ENCODE data around the gene C6orf52. TPM values are rescaled to one million over a fixed set of nuclear protein-coding genes. Genes with fewer than 3 reads are reported as not detected.

The C6orf52 gene
- total and polyA plus RNA-seq, 2 of the 13 experiments (the other 11 are each of a cell fraction or from before 2014, with no cell fraction given), result 0.50 to 0.53 TPM

DNA sequence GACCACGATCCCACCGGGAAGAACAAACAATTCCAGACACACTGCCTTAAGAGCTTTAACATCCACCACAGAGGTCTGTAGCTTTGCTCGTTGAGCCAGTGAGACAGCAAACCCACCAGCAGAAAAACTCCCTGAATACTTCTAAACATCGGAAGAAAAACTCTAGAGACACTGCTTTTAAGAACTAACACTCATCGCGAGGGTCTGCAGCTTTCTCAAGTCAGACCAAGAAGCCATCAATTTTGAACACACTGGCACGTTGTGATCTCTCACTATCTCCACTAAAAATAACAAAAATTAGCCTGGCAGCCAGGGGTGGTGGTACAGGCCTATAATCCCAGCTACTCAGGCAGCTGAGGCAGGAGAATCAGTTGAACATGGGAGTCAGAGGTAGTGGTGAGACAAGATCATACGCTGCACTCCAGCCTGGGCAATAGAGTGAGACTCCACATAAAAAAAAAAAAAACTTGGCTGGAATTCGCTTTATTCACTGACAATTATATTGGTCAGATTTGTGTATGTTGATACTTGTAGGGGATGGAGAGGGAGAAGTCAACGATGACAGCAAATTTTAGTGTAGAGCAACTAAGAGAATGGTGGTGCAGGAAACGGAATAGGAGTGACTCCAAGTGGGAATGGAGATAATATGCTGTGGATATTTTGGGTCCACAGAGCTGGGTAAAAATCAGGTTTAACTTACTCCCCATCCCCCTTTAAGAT is 27.6 kb upstream of the C6orf52 start (continued):
- TF ChIP-seq, protein P1, sequence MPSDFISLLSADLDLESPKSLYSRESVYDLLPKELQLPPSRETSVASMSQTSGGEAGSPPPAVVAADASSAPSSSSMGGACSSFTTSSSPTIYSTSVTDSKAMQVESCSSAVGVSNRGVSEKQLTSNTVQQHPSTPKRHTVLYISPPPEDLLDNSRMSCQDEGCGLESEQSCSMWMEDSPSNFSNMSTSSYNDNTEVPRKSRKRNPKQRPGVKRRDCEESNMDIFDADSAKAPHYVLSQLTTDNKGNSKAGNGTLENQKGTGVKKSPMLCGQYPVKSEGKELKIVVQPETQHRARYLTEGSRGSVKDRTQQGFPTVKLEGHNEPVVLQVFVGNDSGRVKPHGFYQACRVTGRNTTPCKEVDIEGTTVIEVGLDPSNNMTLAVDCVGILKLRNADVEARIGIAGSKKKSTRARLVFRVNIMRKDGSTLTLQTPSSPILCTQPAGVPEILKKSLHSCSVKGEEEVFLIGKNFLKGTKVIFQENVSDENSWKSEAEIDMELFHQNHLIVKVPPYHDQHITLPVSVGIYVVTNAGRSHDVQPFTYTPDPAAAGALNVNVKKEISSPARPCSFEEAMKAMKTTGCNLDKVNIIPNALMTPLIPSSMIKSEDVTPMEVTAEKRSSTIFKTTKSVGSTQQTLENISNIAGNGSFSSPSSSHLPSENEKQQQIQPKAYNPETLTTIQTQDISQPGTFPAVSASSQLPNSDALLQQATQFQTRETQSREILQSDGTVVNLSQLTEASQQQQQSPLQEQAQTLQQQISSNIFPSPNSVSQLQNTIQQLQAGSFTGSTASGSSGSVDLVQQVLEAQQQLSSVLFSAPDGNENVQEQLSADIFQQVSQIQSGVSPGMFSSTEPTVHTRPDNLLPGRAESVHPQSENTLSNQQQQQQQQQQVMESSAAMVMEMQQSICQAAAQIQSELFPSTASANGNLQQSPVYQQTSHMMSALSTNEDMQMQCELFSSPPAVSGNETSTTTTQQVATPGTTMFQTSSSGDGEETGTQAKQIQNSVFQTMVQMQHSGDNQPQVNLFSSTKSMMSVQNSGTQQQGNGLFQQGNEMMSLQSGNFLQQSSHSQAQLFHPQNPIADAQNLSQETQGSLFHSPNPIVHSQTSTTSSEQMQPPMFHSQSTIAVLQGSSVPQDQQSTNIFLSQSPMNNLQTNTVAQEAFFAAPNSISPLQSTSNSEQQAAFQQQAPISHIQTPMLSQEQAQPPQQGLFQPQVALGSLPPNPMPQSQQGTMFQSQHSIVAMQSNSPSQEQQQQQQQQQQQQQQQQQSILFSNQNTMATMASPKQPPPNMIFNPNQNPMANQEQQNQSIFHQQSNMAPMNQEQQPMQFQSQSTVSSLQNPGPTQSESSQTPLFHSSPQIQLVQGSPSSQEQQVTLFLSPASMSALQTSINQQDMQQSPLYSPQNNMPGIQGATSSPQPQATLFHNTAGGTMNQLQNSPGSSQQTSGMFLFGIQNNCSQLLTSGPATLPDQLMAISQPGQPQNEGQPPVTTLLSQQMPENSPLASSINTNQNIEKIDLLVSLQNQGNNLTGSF (CRISPR knock-in tag; IDR thresholded peaks at IDR 0.05), result 0 out of 2 replicates have a peak, but pooled peaks have one; percentile 14
- TF ChIP-seq SIX4 (CRISPR knock-in tag; IDR thresholded peaks at IDR 0.05) (0 out of 2 replicates have a peak, but pooled peaks have one; percentile 7), ZNF224 (CRISPR knock-in tag; IDR thresholded peaks at IDR 0.05) (peak; percentile 51; the same call in 1 of the 2 replicates), FOXC1 (CRISPR knock-in tag; IDR thresholded peaks at IDR 0.05; ENCODE audit: borderline replicate concordance) (no peak), MTF1 (CRISPR knock-in tag; IDR thresholded peaks at IDR 0.05) (0 out of 2 replicates have a peak, but pooled peaks have one; percentile 21), ZNF557 (CRISPR knock-in tag; IDR thresholded peaks at IDR 0.05) (0 out of 2 replicates have a peak, but pooled peaks have one; percentile 11), NCOA5 (CRISPR knock-in tag; IDR thresholded peaks at IDR 0.05) (peak; percentile 75), POLR2G (IDR thresholded peaks at IDR 0.05; ENCODE audit: low read depth, low read length) (peak; percentile 82), ZNF121 (CRISPR knock-in tag; IDR thresholded peaks at IDR 0.05) (peak; percentile 79; the same call in 1 of the 2 replicates), ZNF572 (CRISPR knock-in tag; IDR thresholded peaks at IDR 0.05) (0 out of 2 replicates have a peak, but pooled peaks have one; percentile 9), PRDM15 (CRISPR knock-in tag; IDR thresholded peaks at IDR 0.05) (peak; percentile 56; the same call in 1 of the 2 replicates), ZSCAN31 (CRISPR knock-in tag; IDR thresholded peaks at IDR 0.05; ENCODE audit: low read depth) (0 out of 2 replicates have a peak, but pooled peaks have one; percentile 12), PAF1 (CRISPR knock-in tag; IDR thresholded peaks at IDR 0.05) (peak; percentile 57; the same call in 1 of the 2 replicates), BRCA1 (CRISPR knock-in tag; IDR thresholded peaks at IDR 0.05) (no peak), ARNT (IDR thresholded peaks at IDR 0.05) (no peak), EEA1 (CRISPR knock-in tag; IDR thresholded peaks at IDR 0.05; ENCODE audit: borderline replicate concordance) (0 out of 2 replicates have a peak, but pooled peaks have one; percentile 51), NR2F2 (IDR thresholded peaks at IDR 0.05; ENCODE audit: borderline replicate concordance, low read depth) (peak; percentile 33)
- TF ChIP-seq, protein P2, sequence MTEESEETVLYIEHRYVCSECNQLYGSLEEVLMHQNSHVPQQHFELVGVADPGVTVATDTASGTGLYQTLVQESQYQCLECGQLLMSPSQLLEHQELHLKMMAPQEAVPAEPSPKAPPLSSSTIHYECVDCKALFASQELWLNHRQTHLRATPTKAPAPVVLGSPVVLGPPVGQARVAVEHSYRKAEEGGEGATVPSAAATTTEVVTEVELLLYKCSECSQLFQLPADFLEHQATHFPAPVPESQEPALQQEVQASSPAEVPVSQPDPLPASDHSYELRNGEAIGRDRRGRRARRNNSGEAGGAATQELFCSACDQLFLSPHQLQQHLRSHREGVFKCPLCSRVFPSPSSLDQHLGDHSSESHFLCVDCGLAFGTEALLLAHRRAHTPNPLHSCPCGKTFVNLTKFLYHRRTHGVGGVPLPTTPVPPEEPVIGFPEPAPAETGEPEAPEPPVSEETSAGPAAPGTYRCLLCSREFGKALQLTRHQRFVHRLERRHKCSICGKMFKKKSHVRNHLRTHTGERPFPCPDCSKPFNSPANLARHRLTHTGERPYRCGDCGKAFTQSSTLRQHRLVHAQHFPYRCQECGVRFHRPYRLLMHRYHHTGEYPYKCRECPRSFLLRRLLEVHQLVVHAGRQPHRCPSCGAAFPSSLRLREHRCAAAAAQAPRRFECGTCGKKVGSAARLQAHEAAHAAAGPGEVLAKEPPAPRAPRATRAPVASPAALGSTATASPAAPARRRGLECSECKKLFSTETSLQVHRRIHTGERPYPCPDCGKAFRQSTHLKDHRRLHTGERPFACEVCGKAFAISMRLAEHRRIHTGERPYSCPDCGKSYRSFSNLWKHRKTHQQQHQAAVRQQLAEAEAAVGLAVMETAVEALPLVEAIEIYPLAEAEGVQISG (CRISPR knock-in tag; IDR thresholded peaks at IDR 0.05), result peak; percentile 5
